ENCODE measurements around the gene TMEM147. TPM values are rescaled to one million over a fixed set of nuclear protein-coding genes. Genes with fewer than 3 reads are reported as not detected.

The TMEM147 gene
- total and polyA plus RNA-seq, 10 of the 15 experiments (the other 5 are each of a cell fraction or from before 2014, with no cell fraction given) = 53.4 to 145 (median 79.3) TPM

DNA sequence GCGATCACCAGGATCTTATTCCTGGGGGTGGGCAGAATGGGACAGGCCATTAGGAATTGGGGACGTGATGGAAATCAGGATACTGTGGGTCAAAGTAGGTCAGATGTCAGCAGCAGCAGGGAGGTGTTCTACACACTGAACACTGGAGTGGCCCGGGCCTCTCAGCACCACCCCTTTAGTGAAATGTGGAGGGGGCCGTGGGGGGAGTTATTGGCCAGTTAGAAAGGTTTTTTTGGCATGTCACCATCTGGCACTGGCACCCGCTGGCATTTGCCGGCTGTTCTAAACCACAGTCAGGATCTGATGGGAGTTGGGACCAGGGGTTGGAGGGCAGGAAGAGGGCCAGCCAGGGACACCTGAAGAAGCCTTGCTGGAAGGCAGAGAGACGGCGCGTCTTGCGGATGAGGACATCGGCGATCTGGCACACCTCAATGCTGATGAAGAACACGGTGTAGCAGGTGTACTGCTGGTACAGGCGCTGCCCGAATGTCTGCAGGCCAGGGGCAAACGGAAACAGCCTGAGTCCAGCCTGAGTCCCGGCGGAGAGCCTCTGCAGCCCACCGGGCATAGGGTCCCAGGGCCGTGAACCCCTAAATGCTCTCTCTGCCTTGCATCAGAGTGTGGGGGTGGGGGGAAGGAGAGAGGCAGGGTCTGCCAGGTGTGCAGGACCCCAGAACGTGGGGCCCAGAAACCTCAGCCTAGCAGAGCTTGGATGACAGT is 5.8 kb downstream of the TMEM147 start:
- Histone ChIP-seq H3K4me1 (ENCODE audit: control insufficient read depth, insufficient read depth, low read length) (peaks cover 8% of the 10 kb centered on the region), H3K27me3 (replicated peaks in 1 of 2; ENCODE audit: control insufficient read depth in 2 of 2, insufficient read depth in 2 of 2, low read length in 1 of 2) (no peaks in the 10 kb centered on the region), H3K79me2 (ENCODE audit: control insufficient read depth, insufficient read depth, low read length) (peaks cover under 1% of the 10 kb centered on the region; the same call in 1 of the 2 replicates), H3K4me3 (no peak overlapping the region), H2AFZ (ENCODE audit: control insufficient read depth, low read depth, low read length) (no peak overlapping the region), H4K20me1 (ENCODE audit: control insufficient read depth, insufficient read depth) (no peaks in the 10 kb centered on the region), H3K9me3 (replicated peaks; ENCODE audit: control insufficient read depth, insufficient read depth, low read length) (no peaks in the 10 kb centered on the region), H3K9ac (ENCODE audit: control insufficient read depth, insufficient read depth, low read length) (no peak overlapping the region), H3K4me2 (ENCODE audit: control insufficient read depth, insufficient read depth) (no peak overlapping the region), H3K36me3 (ENCODE audit: control insufficient read depth in 2 of 2, insufficient read depth in 2 of 2, low read length in 1 of 2) (no peaks in the 10 kb centered on the region; a peak in 1 of 4 replicates), H3K27ac (ENCODE audit: control insufficient read depth, insufficient read depth) (no peak overlapping the region)
- in situ Hi-C loops (cut with MboI) = no loop called here
- 83% methylated on average over 21 of the region's 21 CpGs for WGBS (ENCODE audit: insufficient coverage, insufficient replicate concordance, low lambda C conversion rate, missing lambda C conversion rate)
- POLR2A ChIA-PET = no interaction called here
- no peak for DNase-seq (ENCODE audit: low read depth, low spot score)
- no peak for FAIRE-seq
- intact Hi-C loops (cut with micrococcal nuclease; ENCODE audit: unreplicated experiment) = no loop called here
- no peak for ATAC-seq
- SMC1A ChIA-PET (ENCODE audit: uncharacterized antibody, unreplicated experiment) = no interaction called here
- CTCF ChIA-PET = interaction anchor here (0.8 to 1.4 kb wide), 2 partner anchors 41 to 141 kb away, joined by 3 to 6 read pairs; no protein-coding TSS in a partner anchor
- RAD21 ChIA-PET (ENCODE audit: unreplicated experiment) = no interaction called here
- no TSS peak for BruUV-seq (replicated peaks)
- TF ChIP-seq ZNF622 (IDR thresholded peaks at IDR 0.05) (no peak), ATF7 (IDR thresholded peaks at IDR 0.05; ENCODE audit: low read depth) (no peak), KLF5 (IDR thresholded peaks at IDR 0.05; ENCODE audit: partially characterized antibody) (no peak), EP300 (IDR thresholded peaks at IDR 0.05; ENCODE audit: borderline replicate concordance in 1 of 2, control insufficient read depth in 1 of 2, low read depth in 2 of 2, low read length in 2 of 2) (no peak), ZNF384 (IDR thresholded peaks at IDR 0.05; ENCODE audit: borderline replicate concordance, low read depth, low read length) (no peak), SRF (IDR thresholded peaks at IDR 0.05; ENCODE audit: low read depth in 2 of 2, low read length in 2 of 2) (no peak), CREM (IDR thresholded peaks at IDR 0.05; ENCODE audit: low read depth) (no peak), TCF7 (IDR thresholded peaks at IDR 0.05; ENCODE audit: borderline replicate concordance) (no peak), DPF2 (IDR thresholded peaks at IDR 0.05) (no peak), NBN (IDR thresholded peaks at IDR 0.05) (no peak), RAD51 (IDR thresholded peaks at IDR 0.05) (no peak), SP1 (IDR thresholded peaks at IDR 0.05; ENCODE audit: low read depth, low read length) (no peak), NR2C2 (IDR thresholded peaks at IDR 0.05; ENCODE audit: borderline replicate concordance, control insufficient read depth, insufficient read length, low read depth) (no peak)
- TF ChIP-seq, protein P1, sequence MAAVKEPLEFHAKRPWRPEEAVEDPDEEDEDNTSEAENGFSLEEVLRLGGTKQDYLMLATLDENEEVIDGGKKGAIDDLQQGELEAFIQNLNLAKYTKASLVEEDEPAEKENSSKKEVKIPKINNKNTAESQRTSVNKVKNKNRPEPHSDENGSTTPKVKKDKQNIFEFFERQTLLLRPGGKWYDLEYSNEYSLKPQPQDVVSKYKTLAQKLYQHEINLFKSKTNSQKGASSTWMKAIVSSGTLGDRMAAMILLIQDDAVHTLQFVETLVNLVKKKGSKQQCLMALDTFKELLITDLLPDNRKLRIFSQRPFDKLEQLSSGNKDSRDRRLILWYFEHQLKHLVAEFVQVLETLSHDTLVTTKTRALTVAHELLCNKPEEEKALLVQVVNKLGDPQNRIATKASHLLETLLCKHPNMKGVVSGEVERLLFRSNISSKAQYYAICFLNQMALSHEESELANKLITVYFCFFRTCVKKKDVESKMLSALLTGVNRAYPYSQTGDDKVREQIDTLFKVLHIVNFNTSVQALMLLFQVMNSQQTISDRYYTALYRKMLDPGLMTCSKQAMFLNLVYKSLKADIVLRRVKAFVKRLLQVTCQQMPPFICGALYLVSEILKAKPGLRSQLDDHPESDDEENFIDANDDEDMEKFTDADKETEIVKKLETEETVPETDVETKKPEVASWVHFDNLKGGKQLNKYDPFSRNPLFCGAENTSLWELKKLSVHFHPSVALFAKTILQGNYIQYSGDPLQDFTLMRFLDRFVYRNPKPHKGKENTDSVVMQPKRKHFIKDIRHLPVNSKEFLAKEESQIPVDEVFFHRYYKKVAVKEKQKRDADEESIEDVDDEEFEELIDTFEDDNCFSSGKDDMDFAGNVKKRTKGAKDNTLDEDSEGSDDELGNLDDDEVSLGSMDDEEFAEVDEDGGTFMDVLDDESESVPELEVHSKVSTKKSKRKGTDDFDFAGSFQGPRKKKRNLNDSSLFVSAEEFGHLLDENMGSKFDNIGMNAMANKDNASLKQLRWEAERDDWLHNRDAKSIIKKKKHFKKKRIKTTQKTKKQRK (IDR thresholded peaks at IDR 0.05; ENCODE audit: low read depth, low read length) = no peak
- TF ChIP-seq, protein P2, sequence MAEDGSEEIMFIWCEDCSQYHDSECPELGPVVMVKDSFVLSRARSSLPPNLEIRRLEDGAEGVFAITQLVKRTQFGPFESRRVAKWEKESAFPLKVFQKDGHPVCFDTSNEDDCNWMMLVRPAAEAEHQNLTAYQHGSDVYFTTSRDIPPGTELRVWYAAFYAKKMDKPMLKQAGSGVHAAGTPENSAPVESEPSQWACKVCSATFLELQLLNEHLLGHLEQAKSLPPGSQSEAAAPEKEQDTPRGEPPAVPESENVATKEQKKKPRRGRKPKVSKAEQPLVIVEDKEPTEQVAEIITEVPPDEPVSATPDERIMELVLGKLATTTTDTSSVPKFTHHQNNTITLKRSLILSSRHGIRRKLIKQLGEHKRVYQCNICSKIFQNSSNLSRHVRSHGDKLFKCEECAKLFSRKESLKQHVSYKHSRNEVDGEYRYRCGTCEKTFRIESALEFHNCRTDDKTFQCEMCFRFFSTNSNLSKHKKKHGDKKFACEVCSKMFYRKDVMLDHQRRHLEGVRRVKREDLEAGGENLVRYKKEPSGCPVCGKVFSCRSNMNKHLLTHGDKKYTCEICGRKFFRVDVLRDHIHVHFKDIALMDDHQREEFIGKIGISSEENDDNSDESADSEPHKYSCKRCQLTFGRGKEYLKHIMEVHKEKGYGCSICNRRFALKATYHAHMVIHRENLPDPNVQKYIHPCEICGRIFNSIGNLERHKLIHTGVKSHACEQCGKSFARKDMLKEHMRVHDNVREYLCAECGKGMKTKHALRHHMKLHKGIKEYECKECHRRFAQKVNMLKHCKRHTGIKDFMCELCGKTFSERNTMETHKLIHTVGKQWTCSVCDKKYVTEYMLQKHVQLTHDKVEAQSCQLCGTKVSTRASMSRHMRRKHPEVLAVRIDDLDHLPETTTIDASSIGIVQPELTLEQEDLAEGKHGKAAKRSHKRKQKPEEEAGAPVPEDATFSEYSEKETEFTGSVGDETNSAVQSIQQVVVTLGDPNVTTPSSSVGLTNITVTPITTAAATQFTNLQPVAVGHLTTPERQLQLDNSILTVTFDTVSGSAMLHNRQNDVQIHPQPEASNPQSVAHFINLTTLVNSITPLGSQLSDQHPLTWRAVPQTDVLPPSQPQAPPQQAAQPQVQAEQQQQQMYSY (CRISPR knock-in tag; IDR thresholded peaks at IDR 0.05) = no peak
- TF ChIP-seq, protein P3, sequence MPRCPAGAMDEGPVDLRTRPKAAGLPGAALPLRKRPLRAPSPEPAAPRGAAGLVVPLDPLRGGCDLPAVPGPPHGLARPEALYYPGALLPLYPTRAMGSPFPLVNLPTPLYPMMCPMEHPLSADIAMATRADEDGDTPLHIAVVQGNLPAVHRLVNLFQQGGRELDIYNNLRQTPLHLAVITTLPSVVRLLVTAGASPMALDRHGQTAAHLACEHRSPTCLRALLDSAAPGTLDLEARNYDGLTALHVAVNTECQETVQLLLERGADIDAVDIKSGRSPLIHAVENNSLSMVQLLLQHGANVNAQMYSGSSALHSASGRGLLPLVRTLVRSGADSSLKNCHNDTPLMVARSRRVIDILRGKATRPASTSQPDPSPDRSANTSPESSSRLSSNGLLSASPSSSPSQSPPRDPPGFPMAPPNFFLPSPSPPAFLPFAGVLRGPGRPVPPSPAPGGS (IDR thresholded peaks at IDR 0.05; ENCODE audit: borderline replicate concordance, insufficient read depth, low read depth, low read length, poor library complexity, severe bottlenecking) = no peak

Data from GM12878 (cell line).